Hepatocyte (in vitro differentiated cells): ENCODE results near the gene KLHL1. TPM values are rescaled to one million over a fixed set of nuclear protein-coding genes. Genes with fewer than 3 reads are reported as not detected.

Experiments used
- DNase-seq: peaks from one replicate; pipeline ENCODE4 v3.0.0-alpha.2; 2016; ENCODE audit warnings: low spot score
- H2AFZ ChIP-seq: fragments of 200-600 bp; sonication (generic); 2 replicates; pipeline ENCODE4 v1.6.0; 2016; ENCODE audit warnings: antibody characterized with exemption, mild to moderate bottlenecking
- H3K27ac ChIP-seq: fragments of 200-600 bp; sonication (generic); 2 replicates; pipeline ENCODE4 v1.5.1; 2016; ENCODE audit warnings: mild to moderate bottlenecking
- H3K27me3 ChIP-seq: fragments of 200-600 bp; sonication (generic); 2 replicates; pipeline ENCODE4 v1.6.1; 2016
- H3K36me3 ChIP-seq: fragments of 200-600 bp; sonication (generic); replicated peaks from 2 replicates; pipeline ENCODE4 v1.5.1; 2016; ENCODE audit warnings: low read depth; ENCODE audit not compliant: insufficient read depth
- H3K4me1 ChIP-seq: fragments of 200-600 bp; sonication (generic); 2 replicates; pipeline ENCODE4 v1.5.1; 2016; ENCODE audit warnings: mild to moderate bottlenecking, moderate library complexity; ENCODE audit not compliant: insufficient read depth
- H3K4me2 ChIP-seq: fragments of 200-600 bp; sonication (generic); 2 replicates; pipeline ENCODE4 v1.6.0; 2016
- H3K4me3 ChIP-seq: fragments of 200-600 bp; sonication (generic); 2 replicates; pipeline ENCODE4 v1.5.1; 2016; ENCODE audit warnings: mild to moderate bottlenecking
- H3K79me2 ChIP-seq: fragments of 200-600 bp; sonication (generic); 2 replicates; pipeline ENCODE4 v1.6.0; 2017; ENCODE audit warnings: mild to moderate bottlenecking
- H3K9me2 ChIP-seq: fragments of 200-600 bp; sonication (generic); replicated peaks from 2 replicates; pipeline ENCODE4 v1.6.0; 2017; ENCODE audit warnings: mild to moderate bottlenecking; ENCODE audit not compliant: insufficient read depth
- H3K9me3 ChIP-seq: fragments of 200-600 bp; sonication (generic); 2 replicates; pipeline ENCODE4 v1.5.1; 2016; ENCODE audit warnings: low read depth, mild to moderate bottlenecking
- H4K20me1 ChIP-seq: fragments of 200-600 bp; sonication (generic); 2 replicates; pipeline ENCODE4 v1.6.0; 2016; ENCODE audit warnings: mild to moderate bottlenecking; ENCODE audit not compliant: insufficient read depth, poor library complexity, severe bottlenecking
- CTCF ChIP-seq: fragments of 200-600 bp; sonication (generic); IDR thresholded peaks from 2 replicates; pipeline ENCODE4 v1.5.1; 2016; ENCODE audit warnings: antibody characterized with exemption, mild to moderate bottlenecking; ENCODE audit not compliant: poor library complexity
- EZH2 ChIP-seq: fragments of 200-600 bp; sonication (generic); IDR thresholded peaks from 2 replicates; pipeline ENCODE4 v1.6.1; 2016; ENCODE audit warnings: antibody characterized with exemption, mild to moderate bottlenecking, borderline replicate concordance
- EZH2phosphoT487 ChIP-seq: fragments of 200-600 bp; sonication (generic); IDR thresholded peaks from one replicate; pipeline ENCODE4 v1.6.1; 2018; ENCODE audit warnings: antibody characterized with exemption, mild to moderate bottlenecking, low read depth, moderate library complexity; ENCODE audit not compliant: unreplicated experiment, severe bottlenecking
- WGBS: methylation state at CpG from one replicate; pipeline ENCODE4 v1.1.6; 2016; ENCODE audit warnings: low lambda C conversion rate; ENCODE audit errors: missing lambda C conversion rate; 5-methylcytosine and 5-hydroxymethylcytosine counted together
- polyA plus RNA-seq: library from polyadenylated mRNA; unstranded; fragments of >200 nt; fragmentation: Nextera tagmentation; extraction: Ambion mirVana; gene quantifications from 2 replicates; pipeline ENCODE4 v1.2.1, GENCODE V29; 2016
- total RNA-seq: library from RNA; depleted of rRNA; stranded (reverse); fragments of >200 nt; gene quantifications from 2 replicates; pipeline ENCODE4 v1.2.3, GENCODE V29; 2014

KLHL1 gene
- total and polyA plus RNA-seq, 2 experiments from 2014 or later: 1.2 TPM

GRCh38 chr13:70023516-70023915 lies 84.7 kb downstream of the KLHL1 start:
- H4K20me1 ChIP-seq: no peaks in the 10 kb centered on the region
- H3K79me2 ChIP-seq: no peaks in the 10 kb centered on the region
- no peak overlapping the region for H3K27ac ChIP-seq
- no peak overlapping the region for H3K4me3 ChIP-seq
- WGBS: 95% methylated on average over 2 of the region's 2 CpGs
- H3K4me1 ChIP-seq: no peaks in the 10 kb centered on the region
- no peaks in the 10 kb centered on the region for H3K36me3 ChIP-seq
- no peak overlapping the region for H3K4me2 ChIP-seq
- no peaks in the 10 kb centered on the region for H3K9me2 ChIP-seq
- DNase-seq: no peak
- no peak overlapping the region for H2AFZ ChIP-seq
- TF ChIP-seq CTCF (no peak), EZH2 (no peak), EZH2phosphoT487 (no peak)
- no peaks in the 10 kb centered on the region for H3K9me3 ChIP-seq
- no peaks in the 10 kb centered on the region for H3K27me3 ChIP-seq

- no peaks in the 10 kb centered on the region for H3K9me3 ChIP-seq
- no peak for DNase-seq
- H3K4me2 ChIP-seq: no peak overlapping the region
- H3K36me3 ChIP-seq: no peaks in the 10 kb centered on the region
- no peaks in the 10 kb centered on the region for H3K9me2 ChIP-seq
- 94% methylated on average over 3 of the region's 3 CpGs for WGBS
- H2AFZ ChIP-seq: no peak overlapping the region
- no peak overlapping the region for H3K27ac ChIP-seq
- H3K27me3 ChIP-seq: no peaks in the 10 kb centered on the region
- no peaks in the 10 kb centered on the region for H4K20me1 ChIP-seq
- H3K4me1 ChIP-seq: no peaks in the 10 kb centered on the region
- no peak overlapping the region for H3K4me3 ChIP-seq
- no peaks in the 10 kb centered on the region for H3K79me2 ChIP-seq
- TF ChIP-seq EZH2: no peak
- no peak for TF ChIP-seq EZH2phosphoT487
- no peak for TF ChIP-seq CTCF
Measured at GRCh38 chr13:70022646-70023045, 85.6 kb downstream of the KLHL1 start.

GRCh38 chr13:70016116-70016515 lies 92.1 kb downstream of the KLHL1 start:
- DNase-seq: no peak
- 68% methylated on average over 3 of the region's 3 CpGs for WGBS

More at GRCh38 chr13:70016116-70016515, 92.1 kb downstream of the KLHL1 start:
- H3K9me2 ChIP-seq: no peaks in the 10 kb centered on the region
- no peaks in the 10 kb centered on the region for H3K9me3 ChIP-seq
- no peak overlapping the region for H3K27ac ChIP-seq
- H3K4me1 ChIP-seq: no peaks in the 10 kb centered on the region
- H3K4me2 ChIP-seq: no peak overlapping the region
- H4K20me1 ChIP-seq: no peaks in the 10 kb centered on the region
- H3K27me3 ChIP-seq: no peaks in the 10 kb centered on the region
- H3K79me2 ChIP-seq: no peaks in the 10 kb centered on the region
- no peak overlapping the region for H2AFZ ChIP-seq
- TF ChIP-seq CTCF (no peak), EZH2 (no peak), EZH2phosphoT487 (no peak)
- H3K36me3 ChIP-seq: no peaks in the 10 kb centered on the region
- H3K4me3 ChIP-seq: no peak overlapping the region
